ENCODE data around the gene TSSK3. TPM values are rescaled to one million over a fixed set of nuclear protein-coding genes. Genes with fewer than 3 reads are reported as not detected.

The TSSK3 gene
- 0.15 and 0.59 TPM in 2 replicates for total RNA-seq (ENCODE audit: low replicate concordance)

DNA sequence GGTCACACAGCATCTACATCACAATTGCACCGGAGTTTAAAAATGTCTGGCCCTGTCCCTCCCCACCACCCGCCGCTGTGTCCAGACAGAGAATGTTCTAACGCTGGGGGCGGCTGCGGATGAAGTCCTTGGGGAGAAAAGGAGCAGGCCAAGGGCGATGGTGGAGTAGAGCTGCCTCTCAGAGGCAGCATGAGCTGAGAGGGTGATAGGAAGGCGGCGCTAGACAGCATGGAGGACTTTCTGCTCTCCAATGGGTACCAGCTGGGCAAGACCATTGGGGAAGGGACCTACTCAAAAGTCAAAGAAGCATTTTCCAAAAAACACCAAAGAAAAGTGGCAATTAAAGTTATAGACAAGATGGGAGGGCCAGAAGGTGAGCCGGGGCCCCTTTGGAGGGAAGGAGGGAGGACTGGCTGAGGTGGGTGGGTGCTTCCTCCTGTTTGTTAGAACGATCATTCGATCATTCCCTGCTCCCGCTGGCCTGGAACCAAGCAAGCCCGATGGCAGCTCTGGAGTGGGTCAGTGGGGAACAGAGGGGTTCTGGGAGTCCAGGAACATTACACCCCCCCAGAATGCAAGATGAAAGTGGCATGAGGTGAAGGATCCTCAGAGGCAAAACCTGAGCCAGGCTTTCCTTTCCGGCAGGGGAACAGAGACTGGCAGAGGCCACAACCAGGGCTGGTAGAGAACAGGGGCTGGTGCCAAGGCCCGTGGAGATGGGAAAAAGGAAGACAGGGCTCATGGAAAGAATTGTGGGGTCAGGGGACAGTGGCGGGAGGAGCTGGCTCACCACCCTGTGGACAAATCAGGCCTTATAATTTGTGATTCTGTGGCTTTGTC, at the start of gene TSSK3, which contains the start of gene FAM229A:
Gene TSSK3 (plus strand): TSS at position 66 of the 840 bp plus-strand sequence. CDS start 163 bp downstream, at position 229.
Gene FAM229A (minus strand): TSS at position 12 of the 840 bp plus-strand sequence. CDS start 394 bp downstream, outside the sequence.

GRCh38 chr1:32335790-32336590, 26.3 kb upstream of the TSSK3 start, which contains the start of gene MARCKSL1:
Gene MARCKSL1 (minus strand): TSS chr1:32336233. CDS start chr1:32336033, 200 bp downstream.

DNA sequence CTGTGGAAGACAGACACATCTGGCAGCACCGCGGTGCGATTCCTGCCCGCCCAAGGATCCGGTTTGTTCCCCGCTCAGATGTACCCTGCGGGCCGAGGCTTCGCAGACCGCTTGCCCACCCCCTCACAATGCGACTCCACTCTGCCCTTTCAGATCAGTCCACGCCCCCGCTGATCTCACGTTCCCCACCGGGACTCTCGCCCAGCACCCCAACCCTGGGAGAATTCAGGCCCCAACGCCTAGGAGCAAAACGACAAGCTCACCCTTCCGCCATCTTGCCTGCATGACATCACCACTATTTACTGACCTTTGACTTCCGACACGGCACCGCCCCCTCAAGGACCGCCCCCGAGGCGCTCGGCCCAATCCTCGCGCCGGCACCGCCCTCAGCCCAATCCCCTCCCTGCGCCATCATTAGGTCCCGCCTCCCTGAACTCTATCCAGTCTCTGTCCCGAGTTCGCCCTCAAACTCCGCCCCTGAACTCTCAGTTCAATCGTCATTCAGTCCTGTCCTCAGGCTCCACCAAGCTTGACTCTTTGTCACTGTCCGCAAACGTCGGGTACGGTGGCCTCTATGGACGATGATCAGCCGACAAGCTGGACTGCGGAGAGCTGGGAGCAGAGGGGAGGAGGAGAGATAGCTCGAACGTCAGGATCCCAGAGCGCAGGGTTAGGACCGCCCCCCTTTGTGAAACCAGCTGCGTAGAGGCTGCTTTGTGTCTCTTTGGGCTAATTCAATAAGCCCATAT, 32.0 kb downstream of the TSSK3 start, which contains the start of gene BSDC1:
Gene BSDC1 (minus strand): TSS at position 301 of the 749 bp plus-strand sequence. CDS start 27 bp downstream, at position 274.

Other genes starting within 250 kb of the TSSK3 start
- gene TXLNA, start 182.9 kb upstream of the TSSK3 start, total RNA-seq (ENCODE audit: low replicate concordance) = 57.8 and 69.2 TPM in 2 replicates
- 8.2 and 33.6 TPM in 2 replicates for gene CCDC28B, start 161.9 kb upstream of the TSSK3 start, total RNA-seq (ENCODE audit: low replicate concordance)
- 1.3 and 1.6 TPM in 2 replicates for gene IQCC, start 156.9 kb upstream of the TSSK3 start, total RNA-seq (ENCODE audit: low replicate concordance)
- gene DCDC2B, start 153.4 kb upstream of the TSSK3 start, total RNA-seq (ENCODE audit: low replicate concordance) = not detected in 2 replicates
- gene TMEM234, start 140.2 kb upstream of the TSSK3 start, total RNA-seq (ENCODE audit: low replicate concordance) = 14.0 and 14.6 TPM in 2 replicates
- 412 and 639 TPM in 2 replicates for gene EIF3I, start 140.1 kb upstream of the TSSK3 start, total RNA-seq (ENCODE audit: low replicate concordance)
- 1.6 and 2.7 TPM in 2 replicates for gene FAM167B, start 115.3 kb upstream of the TSSK3 start, total RNA-seq (ENCODE audit: low replicate concordance)
- not detected in 2 replicates for gene LCK, start 111.3 kb upstream of the TSSK3 start, total RNA-seq (ENCODE audit: low replicate concordance)
- gene HDAC1, start 70.5 kb upstream of the TSSK3 start, total RNA-seq (ENCODE audit: low replicate concordance) = 71.0 and 91.6 TPM in 2 replicates
- gene MARCKSL1, start 26.3 kb upstream of the TSSK3 start, total RNA-seq (ENCODE audit: low replicate concordance) = 13.3 and 54.2 TPM in 2 replicates
- 0.30 and 1.9 TPM in 2 replicates for gene FAM229A, start 54 bp upstream of the TSSK3 start, total RNA-seq (ENCODE audit: low replicate concordance)
- gene BSDC1, start 31.9 kb downstream of the TSSK3 start, total RNA-seq (ENCODE audit: low replicate concordance) = 37.9 and 52.7 TPM in 2 replicates
- 0.23 TPM in 1 of 2 replicates, not detected in the other for gene ZBTB8B, start 102.5 kb downstream of the TSSK3 start, total RNA-seq (ENCODE audit: low replicate concordance)
- gene ZBTB8A, start 176.9 kb downstream of the TSSK3 start, total RNA-seq (ENCODE audit: low replicate concordance) = 3.7 and 7.4 TPM in 2 replicates